GM21381 (cell line): ENCODE results near the gene MMP28.
"Not testable (repeated sequence)": the region's sequence is repeated elsewhere in the genome, so short reads cannot be mapped to it uniquely, and the experiment has no call there.

ENCODE experiments used
- ATAC-seq: cut with Tn5 transposase; IDR thresholded peaks from one replicate; pipeline ENCODE4 v1.9.1; 2021; ENCODE audit warnings: mild to moderate bottlenecking, moderate library complexity; ENCODE audit not compliant: unreplicated experiment

The MMP28 gene

GRCh38 chr17:35766903-35767510 is 28.4 kb downstream of the MMP28 start:
- ATAC-seq = no peak

- ATAC-seq = no peak
Observed at GRCh38 chr17:35766489-35766877, 29.0 kb downstream of the MMP28 start.

- ATAC-seq = no peak
Observed at GRCh38 chr17:35765756-35766488, 29.5 kb downstream of the MMP28 start.

- no peak for ATAC-seq
Observed at GRCh38 chr17:35765086-35765710, 30.2 kb downstream of the MMP28 start.

- peak; percentile 89 for ATAC-seq
Observed at GRCh38 chr17:35764123-35764991, 31.1 kb downstream of the MMP28 start.

GRCh38 chr17:35763767-35764122 is 31.7 kb downstream of the MMP28 start:
- no peak for ATAC-seq

GRCh38 chr17:35761601-35762000 is 33.8 kb downstream of the MMP28 start:
- ATAC-seq = no peak

- ATAC-seq = no peak
Observed at GRCh38 chr17:35760587-35760986, 34.9 kb downstream of the MMP28 start, which contains the start of gene C17orf50. C17orf50 (plus strand) TSS chr17:35760887; CDS start chr17:35760942, 55 bp downstream.

GRCh38 chr17:35757243-35757642 is 38.2 kb downstream of the MMP28 start:
- ATAC-seq = no peak

GRCh38 chr17:35752945-35753764 is 42.3 kb downstream of the MMP28 start, which contains the start of gene GAS2L2:
GAS2L2 (minus strand) TSS chr17:35753239; CDS start chr17:35752850, 389 bp downstream.
- ATAC-seq = no peak

- ATAC-seq = no peak
Observed at GRCh38 chr17:35752471-35752870, 43.0 kb downstream of the MMP28 start.

GRCh38 chr17:35751541-35751940 is 43.9 kb downstream of the MMP28 start:
- not testable (repeated sequence) for ATAC-seq

- ATAC-seq = no peak
Observed at GRCh38 chr17:35750526-35751395, 44.7 kb downstream of the MMP28 start.

GRCh38 chr17:35749560-35750412 is 45.7 kb downstream of the MMP28 start:
- ATAC-seq = no peak

- ATAC-seq = no peak
Observed at GRCh38 chr17:35748979-35749378, 46.5 kb downstream of the MMP28 start.

GRCh38 chr17:35748341-35748841 is 47.0 kb downstream of the MMP28 start:
- ATAC-seq = no peak

- ATAC-seq = no peak
Observed at GRCh38 chr17:35747540-35748017, 47.9 kb downstream of the MMP28 start.

GRCh38 chr17:35745749-35746320 is 49.6 kb downstream of the MMP28 start:
- no peak for ATAC-seq
